ENCODE data around the gene CTNNBIP1.

The CTNNBIP1 gene

GRCh38 chr1:9877962-9878361, 32.1 kb downstream of the CTNNBIP1 start:
- DNase-seq (ENCODE audit: low spot score), result no peak

GRCh38 chr1:9875636-9876000, 34.5 kb downstream of the CTNNBIP1 start:
- no peak for DNase-seq (ENCODE audit: low spot score)

DNA sequence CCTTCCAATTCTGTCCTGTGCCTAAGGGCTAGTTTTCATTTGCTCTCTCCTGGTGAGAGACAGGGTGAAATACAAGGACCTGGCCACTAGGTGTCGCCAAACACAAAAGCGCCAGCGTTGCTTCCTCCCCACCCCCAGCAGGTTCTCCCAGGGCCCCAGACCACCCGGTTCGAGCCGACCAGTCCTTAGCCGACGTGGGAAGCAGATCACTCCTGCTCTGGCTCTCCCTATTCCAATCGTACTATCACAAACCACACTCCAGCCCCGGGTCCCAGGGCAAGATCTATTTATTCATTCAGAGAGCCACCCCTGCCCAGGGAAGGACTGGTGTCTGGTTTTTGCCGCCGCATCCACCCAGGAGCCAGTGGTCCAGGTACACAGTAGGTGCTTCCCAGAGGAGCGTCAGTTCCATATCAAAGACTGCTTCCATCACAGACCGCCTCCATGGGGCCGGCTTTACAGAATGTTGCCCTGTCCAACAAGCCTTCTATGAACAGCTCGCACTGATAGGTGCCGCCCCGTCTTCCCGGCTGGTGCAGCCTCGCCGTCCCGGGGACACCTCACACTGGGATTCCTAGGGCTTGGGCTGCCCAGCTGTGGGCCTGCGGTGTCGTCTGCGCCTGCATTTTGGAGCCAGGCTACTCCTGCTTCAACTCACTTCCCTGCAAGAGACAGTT, 35.0 kb downstream of the CTNNBIP1 start:
- peak; percentile 97 for DNase-seq (ENCODE audit: low spot score)

DNA sequence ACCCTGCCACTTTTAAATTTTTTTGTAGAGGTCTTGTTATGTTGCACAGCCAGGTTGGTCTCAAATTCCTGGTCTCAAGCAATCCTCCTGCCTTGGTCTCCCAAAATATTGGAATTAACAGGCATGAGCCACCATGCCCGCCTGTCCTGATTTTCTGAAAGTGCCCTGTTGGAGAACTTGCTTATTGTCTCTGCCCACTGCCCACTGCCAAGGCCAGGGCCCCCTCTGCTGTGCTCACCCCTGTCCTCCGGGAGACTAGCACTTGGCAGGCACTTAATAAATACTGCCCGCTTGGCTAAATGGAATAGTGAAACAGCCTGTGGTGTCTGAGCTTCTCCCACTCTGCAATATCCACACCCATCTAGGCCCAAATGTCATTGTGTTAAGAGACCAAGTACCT, 35.7 kb downstream of the CTNNBIP1 start:
- no peak for DNase-seq (ENCODE audit: low spot score)

DNA sequence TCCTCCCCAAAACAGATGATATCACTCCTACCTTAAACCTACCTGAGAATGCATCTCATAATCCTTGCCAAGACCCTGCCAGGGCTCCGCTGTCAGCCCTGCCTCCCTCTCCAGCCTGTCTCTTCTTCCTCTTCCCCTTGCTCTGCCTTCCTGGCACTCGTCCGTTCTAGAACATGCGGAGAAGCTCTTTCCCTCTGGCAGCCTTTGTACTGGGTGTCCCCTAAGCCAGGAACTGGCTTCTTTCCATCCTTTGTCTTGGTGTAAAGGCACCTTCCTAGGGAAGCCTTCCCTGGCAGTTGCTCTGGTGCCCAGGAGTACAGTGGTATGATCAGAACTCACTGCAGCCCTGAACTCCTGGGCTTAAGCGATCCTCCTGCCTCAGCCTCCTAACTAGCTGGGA, 36.1 kb downstream of the CTNNBIP1 start:
- DNase-seq (ENCODE audit: low spot score), result no peak

GRCh38 chr1:9873385-9873784, 36.7 kb downstream of the CTNNBIP1 start:
- no peak for DNase-seq (ENCODE audit: low spot score)

DNA sequence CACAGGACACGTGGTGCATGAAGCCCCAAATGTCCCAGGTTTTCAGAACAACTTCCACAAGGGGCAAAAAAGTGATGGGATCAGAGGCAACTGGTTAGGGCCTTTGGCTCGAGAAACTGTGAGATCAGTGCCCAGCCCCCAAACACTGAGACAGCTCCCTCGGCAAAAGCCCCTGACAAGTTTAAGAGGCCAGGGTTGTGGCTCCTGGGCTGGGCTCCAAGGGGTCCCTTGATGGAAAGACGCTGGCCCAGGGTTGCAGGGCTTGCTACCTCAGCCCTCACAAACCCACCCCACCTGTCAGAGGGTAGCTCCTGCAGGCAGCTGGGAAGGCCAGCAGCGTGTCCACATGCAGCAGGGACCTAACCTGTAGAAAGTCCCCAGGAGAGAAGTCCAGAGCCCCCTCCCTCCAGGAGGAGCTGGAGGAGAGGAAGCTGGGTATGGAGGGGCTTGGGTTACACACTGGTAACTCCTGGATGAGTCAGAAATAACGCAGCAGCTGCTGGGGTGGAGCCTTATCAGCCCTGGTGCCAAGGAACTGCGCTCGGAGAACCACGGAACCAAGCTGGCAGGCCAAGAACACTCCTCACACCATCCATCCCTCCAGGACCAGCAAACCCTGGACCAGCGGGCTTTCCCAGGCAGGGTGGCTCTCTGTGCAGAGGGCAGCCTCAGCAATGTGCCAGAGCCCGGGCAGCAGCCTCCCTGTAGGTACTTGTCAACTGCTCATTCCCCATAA, 37.5 kb downstream of the CTNNBIP1 start:
- no peak for DNase-seq (ENCODE audit: low spot score)

DNA sequence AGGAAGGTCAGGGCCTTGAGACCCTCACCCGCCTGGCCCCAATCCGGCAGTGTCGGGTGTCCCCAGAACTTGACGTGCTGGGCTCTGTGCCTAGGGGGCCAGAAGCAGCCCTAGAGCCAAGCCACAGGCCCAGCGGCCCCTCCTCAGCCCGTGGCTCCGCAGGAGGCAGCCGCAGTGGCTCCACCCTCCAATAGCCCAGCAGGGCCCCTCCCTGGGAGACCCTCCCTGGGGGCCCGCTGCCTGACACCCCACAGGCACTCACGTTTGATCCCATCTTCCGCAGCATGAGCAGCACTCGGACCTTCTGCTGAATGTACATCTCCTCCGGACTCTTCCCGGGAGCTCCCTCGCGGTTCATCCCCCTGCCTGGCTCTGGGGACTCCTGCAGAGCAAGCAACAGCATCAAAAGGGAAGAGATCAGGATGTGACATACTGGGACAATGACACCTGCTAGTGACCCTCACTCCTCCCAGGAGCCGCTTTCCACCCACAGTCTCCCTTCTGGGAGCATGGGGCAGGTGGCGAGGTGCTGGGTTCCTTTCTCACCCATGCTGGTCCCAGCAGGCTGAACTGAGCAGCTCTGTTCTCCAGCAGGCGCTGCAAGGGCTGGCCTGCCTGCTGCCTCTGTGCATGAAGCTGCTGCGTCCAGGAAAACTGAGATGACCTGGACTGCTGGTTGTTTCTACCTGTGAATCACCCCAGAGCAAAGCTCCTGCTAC, 38.2 kb downstream of the CTNNBIP1 start:
- DNase-seq (ENCODE audit: low spot score), result no peak

- DNase-seq (ENCODE audit: low spot score), result no peak
Observed at GRCh38 chr1:9871021-9871420, 39.0 kb downstream of the CTNNBIP1 start.

GRCh38 chr1:9870572-9870971, 39.5 kb downstream of the CTNNBIP1 start:
- DNase-seq (ENCODE audit: low spot score), result no peak

DNA sequence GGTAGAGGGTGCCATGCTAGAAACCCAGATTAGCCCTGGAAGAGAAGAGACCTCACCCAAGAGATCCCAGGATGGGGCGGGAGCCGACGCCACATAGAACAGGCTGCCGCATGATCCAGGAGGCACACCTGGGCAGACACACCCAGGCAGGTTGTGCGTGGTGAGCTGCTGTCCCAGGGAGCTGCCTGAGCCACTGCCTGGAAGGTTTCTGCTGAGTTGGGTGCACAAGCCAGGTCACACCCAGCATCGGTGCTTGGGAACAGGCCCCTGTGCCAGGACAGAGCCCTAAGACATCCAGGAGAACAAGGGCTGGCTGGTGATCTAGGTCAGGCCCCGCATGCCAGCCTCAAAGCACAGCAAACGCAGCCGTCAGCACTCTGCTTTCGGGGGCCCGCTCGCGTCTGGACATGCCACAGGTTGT, 40.2 kb downstream of the CTNNBIP1 start:
- DNase-seq (ENCODE audit: low spot score), result no peak

DNA sequence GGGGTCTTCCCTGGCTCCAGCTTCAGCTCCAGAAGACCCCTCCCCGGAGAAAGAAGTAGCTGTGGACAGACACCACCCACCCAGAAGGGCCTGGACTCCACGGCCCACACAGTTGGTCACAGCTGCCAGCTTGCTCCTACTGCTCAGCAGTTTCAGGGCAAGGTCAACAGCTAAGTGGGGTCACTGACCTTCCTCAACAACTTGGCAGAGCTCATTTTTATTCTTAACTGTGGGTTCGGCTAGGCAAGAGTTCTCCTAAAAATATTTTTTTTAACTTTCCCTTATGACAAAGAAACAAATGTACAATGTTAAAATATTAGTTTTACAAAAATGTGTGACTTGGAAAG, 41.9 kb downstream of the CTNNBIP1 start:
- no peak for DNase-seq (ENCODE audit: low spot score)

- DNase-seq (ENCODE audit: low spot score), result peak; percentile 88
Observed at GRCh38 chr1:9867408-9868243, 42.4 kb downstream of the CTNNBIP1 start.

DNA sequence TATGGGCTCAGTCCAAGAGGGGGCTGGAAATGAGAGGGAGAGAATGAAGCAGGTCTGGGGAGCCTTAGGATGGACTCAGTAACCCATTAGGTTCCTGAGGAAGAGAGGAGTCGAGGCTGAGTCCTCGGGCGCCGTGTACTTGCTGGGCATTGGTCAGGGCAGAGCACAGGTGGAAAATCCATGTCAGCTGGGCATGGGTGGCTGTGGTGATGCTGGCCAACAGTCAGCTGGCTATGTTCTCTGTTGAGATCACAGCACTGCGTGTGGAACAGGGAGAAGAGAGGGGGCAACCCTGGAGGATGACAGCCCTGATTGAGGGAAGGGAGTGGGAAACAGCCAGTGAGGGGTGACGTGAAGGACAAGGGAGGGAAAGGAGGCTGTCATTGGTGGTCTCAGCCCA, 43.2 kb downstream of the CTNNBIP1 start:
- no peak for DNase-seq (ENCODE audit: low spot score)

DNA sequence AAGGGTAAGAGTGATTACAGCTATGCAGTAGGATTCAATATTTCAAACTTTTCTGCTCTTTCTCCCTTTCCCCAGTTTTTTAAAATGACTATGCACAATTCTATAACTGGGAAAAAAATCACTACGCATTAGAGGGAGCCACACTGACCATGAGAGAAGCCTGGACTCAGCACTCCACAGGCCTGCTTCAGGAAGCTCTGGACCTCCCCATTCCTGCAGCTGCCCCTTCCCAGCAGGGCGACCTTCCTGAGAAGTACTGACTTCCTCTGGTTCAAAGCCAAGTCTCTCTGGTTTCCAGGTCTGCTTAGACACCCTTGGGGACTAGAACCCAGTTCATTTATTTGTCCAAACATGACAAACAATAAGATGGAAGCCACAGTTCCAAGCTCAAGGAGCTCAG, 44.3 kb downstream of the CTNNBIP1 start:
- DNase-seq (ENCODE audit: low spot score), result no peak

DNA sequence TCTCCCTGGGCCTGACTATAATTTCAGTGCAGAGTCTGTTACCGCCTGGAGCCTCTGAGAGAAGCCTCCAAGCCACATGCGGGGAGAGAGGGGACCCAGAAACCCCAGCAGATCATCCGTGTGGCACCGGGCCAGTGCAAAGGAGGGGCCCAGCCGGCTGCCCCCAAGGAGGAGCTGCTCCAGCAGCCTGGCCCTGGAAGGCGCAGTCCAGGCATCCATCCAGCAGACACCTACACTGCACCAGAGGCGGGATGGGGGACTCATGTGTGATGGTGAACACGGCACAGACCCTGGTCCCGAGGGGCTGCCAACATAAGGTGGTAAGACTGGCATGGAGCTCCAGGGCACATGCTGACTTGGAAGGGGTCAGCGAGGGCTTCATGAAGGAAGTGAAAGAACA, 46.7 kb downstream of the CTNNBIP1 start:
- no peak for DNase-seq (ENCODE audit: low spot score)

GRCh38 chr1:9861360-9861759, 48.7 kb downstream of the CTNNBIP1 start:
- no peak for DNase-seq (ENCODE audit: low spot score)

- no peak for DNase-seq (ENCODE audit: low spot score)
Observed at GRCh38 chr1:9860887-9861286, 49.2 kb downstream of the CTNNBIP1 start.

GRCh38 chr1:9859281-9860014, 50.6 kb downstream of the CTNNBIP1 start:
- no peak for DNase-seq (ENCODE audit: low spot score)

DNA sequence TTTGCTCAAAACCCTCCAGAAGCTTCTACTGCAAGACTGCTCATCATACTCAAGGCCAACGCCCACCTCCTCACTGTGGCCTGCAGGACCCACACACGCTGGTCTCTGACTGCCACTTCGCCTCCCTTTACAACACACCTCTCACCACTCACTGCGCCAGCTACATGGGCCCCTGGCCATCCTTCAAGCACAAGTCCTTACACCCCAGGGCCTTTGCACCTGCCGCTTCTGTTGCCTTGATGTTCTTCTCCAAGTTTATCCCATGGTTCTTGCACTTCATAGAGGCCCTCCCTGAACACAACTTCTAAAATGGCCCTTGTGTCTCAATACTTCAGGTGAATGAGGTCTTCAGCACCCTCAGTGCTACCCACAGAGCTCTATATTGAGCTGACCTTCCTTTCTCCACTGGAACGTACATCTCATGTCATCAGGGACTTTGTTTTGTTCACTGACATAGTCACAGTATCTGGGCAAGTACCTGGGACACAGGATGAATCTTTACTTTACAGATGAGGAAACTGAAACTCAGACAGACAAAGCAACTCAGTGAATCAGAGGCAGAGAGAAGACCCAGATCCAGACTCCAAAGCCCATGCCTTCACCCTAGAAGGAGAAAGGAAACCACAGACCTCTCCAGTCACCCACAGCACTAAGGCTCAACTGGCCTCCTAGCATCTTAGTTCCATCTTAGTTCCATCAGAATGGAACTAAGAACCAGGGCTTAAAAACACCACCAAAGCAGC, 51.6 kb downstream of the CTNNBIP1 start:
- DNase-seq (ENCODE audit: low spot score), result no peak

- no peak for DNase-seq (ENCODE audit: low spot score)
Observed at GRCh38 chr1:9855186-9855585, 54.9 kb downstream of the CTNNBIP1 start.
